OCI-LY1 (cell line): ENCODE results near the gene PHOX2B.

Experiments
- CTCF ChIP-seq: fragments of 200-600 bp; sonication (generic), shearing (Covaris generic); IDR thresholded peaks from 2 replicates; pipeline ENCODE4 v1.5.1; 2017; ENCODE audit warnings: mild to moderate bottlenecking, antibody characterized with exemption, low read length, moderate library complexity, mixed read lengths
- EZH2 ChIP-seq: fragments of 200-600 bp; sonication (generic), shearing (Covaris generic); IDR thresholded peaks from 2 replicates; pipeline ENCODE4 v1.8.0; 2017; ENCODE audit warnings: borderline replicate concordance, mixed run types, mild to moderate bottlenecking, antibody characterized with exemption, low read length, moderate library complexity, mixed read lengths

DNA sequence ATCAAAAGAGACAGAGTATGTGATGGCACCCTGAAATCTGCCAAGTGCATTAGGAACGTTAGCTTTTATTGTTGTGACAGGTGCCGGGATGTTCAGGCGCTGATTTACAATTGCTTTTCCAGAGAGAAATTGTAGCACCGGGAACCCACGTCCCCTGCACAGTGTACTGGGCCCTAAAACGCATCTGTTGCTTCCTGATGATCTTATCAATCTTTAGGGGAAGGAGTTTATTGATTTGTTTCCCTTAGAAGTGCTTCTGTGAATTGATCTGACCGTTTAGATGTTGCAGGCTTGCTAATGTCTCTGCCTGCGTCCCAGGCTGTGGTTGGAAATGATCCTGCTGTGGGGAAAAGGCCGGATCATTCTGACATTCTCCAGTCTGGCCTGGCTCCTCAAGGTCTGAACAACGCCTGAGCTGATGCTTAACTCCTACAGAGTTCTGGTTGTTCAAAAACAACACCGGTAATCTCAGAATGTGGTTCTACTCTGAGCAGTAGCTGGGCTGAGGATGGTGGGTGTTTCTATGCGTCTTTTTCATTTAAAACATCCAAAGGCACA is 16.9 kb downstream of the PHOX2B start:
- TF ChIP-seq EZH2, result no peak
- no peak for TF ChIP-seq CTCF
